ENCODE data around the gene C14orf132. TPM values are rescaled to one million over a fixed set of nuclear protein-coding genes. Genes with fewer than 3 reads are reported as not detected.

The C14orf132 gene
- total RNA-seq, 1 donor from 2014 or later, result 8.0 TPM

DNA sequence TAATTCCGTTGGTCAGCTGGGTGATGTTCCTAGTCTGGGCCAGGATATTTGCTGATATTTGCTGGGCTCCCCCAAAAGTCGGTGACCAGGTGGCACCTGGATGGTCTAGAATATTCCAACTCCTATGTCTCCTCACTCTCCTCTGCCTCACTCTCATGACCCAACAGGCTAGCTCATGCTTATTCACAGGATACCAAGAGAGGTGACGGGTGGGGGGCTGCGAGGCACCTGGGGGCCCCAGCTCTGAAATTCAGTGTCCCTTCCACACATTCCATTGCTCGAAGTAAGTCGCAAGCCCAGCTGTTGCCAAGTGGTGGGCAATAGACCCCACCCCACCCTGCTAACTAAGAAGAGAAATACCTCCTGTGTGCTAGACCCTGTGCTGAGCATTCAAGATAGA is 67.7 kb downstream of the C14orf132 start:
- no peak overlapping the region for H3K4me3 Mint-ChIP-seq (ENCODE audit: unreplicated experiment)
- H3K27ac Mint-ChIP-seq (ENCODE audit: unreplicated experiment), result no peak overlapping the region
- H3K27ac ChIP-seq (ENCODE audit: low read depth, low read length), result no peak overlapping the region

DNA sequence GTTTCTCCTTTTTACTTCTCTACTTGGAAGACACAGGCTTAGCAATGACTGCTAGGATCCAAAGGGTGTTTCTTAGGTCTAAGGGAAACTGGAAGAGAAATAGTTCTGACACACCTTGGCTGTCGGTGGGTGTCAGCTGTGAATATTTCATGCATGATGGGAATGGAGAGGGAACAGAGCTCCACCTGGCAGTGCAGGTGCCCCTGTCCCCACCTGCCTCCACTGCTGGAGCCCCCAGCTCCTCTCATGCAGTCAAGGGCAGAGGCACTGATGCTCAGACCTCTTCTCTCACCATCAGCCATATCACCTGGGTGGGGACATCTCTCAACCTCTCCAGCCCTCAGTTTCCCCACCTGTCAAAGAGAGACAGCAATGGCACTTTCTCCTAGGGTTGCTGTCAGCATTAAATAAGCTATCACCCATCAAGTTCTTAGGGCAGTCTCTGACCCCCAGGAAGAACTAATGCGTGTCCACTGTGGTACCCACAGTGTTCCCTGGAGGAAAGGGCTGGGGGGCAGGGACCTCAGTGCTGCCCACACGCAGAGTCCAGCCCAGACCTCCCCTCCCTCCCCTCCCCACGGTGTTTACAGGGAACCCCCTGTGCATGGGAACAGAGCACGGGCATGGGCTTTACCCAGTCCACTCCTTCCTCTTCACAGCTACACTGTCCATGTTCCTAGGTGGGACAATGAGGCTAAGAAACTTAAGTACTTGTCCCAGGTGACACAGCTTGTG is 69.1 kb downstream of the C14orf132 start:
- H3K27me3 ChIP-seq (ENCODE audit: insufficient read depth, low read length), result peaks cover 2% of the 10 kb centered on the region
- Mint-ChIP-seq H3K27me3 (ENCODE audit: low read depth, unreplicated experiment) (peaks cover 27% of the 10 kb centered on the region), H3K4me3 (ENCODE audit: unreplicated experiment) (no peak overlapping the region), H3K4me1 (ENCODE audit: low read depth, unreplicated experiment) (no peaks in the 10 kb centered on the region), H3K36me3 (ENCODE audit: low read depth, unreplicated experiment) (no peaks in the 10 kb centered on the region), H3K27ac (ENCODE audit: unreplicated experiment) (no peak overlapping the region), H3K9me3 (ENCODE audit: unreplicated experiment) (peaks cover 8% of the 10 kb centered on the region)
- H3K9ac ChIP-seq (ENCODE audit: low read length), result no peak overlapping the region
- no peak for TF ChIP-seq EZH2 (IDR thresholded peaks at IDR 0.05; ENCODE audit: insufficient read depth, low read length)
- TF ChIP-seq, protein P1, sequence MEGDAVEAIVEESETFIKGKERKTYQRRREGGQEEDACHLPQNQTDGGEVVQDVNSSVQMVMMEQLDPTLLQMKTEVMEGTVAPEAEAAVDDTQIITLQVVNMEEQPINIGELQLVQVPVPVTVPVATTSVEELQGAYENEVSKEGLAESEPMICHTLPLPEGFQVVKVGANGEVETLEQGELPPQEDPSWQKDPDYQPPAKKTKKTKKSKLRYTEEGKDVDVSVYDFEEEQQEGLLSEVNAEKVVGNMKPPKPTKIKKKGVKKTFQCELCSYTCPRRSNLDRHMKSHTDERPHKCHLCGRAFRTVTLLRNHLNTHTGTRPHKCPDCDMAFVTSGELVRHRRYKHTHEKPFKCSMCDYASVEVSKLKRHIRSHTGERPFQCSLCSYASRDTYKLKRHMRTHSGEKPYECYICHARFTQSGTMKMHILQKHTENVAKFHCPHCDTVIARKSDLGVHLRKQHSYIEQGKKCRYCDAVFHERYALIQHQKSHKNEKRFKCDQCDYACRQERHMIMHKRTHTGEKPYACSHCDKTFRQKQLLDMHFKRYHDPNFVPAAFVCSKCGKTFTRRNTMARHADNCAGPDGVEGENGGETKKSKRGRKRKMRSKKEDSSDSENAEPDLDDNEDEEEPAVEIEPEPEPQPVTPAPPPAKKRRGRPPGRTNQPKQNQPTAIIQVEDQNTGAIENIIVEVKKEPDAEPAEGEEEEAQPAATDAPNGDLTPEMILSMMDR (IDR thresholded peaks at IDR 0.05; ENCODE audit: insufficient read depth, low read depth, low read length), result no peak
- H3K36me3 ChIP-seq (ENCODE audit: insufficient read depth, low read length), result no peaks in the 10 kb centered on the region
- no peak overlapping the region for H3K4me2 ChIP-seq (ENCODE audit: low read length)
- no peaks in the 10 kb centered on the region for H4K20me1 ChIP-seq (ENCODE audit: insufficient read depth, low read length)
- H3K4me1 ChIP-seq (ENCODE audit: insufficient read depth, low read length), result peaks cover 5% of the 10 kb centered on the region
- DNase-seq (ENCODE audit: low read depth), result no peak
- no peak for FAIRE-seq
- H3K79me2 ChIP-seq (ENCODE audit: insufficient read depth, low read length), result no peaks in the 10 kb centered on the region
- no peaks in the 10 kb centered on the region for H3K9me3 ChIP-seq (ENCODE audit: insufficient read depth, low read depth, low read length)
- H3K4me3 ChIP-seq (ENCODE audit: insufficient read depth, low read depth, low read length), result no peak overlapping the region
- no peak overlapping the region for H2AFZ ChIP-seq (ENCODE audit: low read depth, low read length)
- no peak overlapping the region for H3K27ac ChIP-seq (ENCODE audit: low read depth, low read length)

More for the DNA sequence above, 67.7 kb downstream of the C14orf132 start:
- no peak overlapping the region for H2AFZ ChIP-seq (ENCODE audit: low read depth, low read length)
- H3K79me2 ChIP-seq (ENCODE audit: insufficient read depth, low read length), result no peaks in the 10 kb centered on the region
- no peaks in the 10 kb centered on the region for H3K36me3 Mint-ChIP-seq (ENCODE audit: low read depth, unreplicated experiment)
- FAIRE-seq (no peak), DNase-seq (ENCODE audit: low read depth) (no peak)
- no peak overlapping the region for H3K9ac ChIP-seq (ENCODE audit: low read length)
- peaks cover 25% of the 10 kb centered on the region for H3K27me3 Mint-ChIP-seq (ENCODE audit: low read depth, unreplicated experiment)
- no peaks in the 10 kb centered on the region for H4K20me1 ChIP-seq (ENCODE audit: insufficient read depth, low read length)
- no peaks in the 10 kb centered on the region for H3K36me3 ChIP-seq (ENCODE audit: insufficient read depth, low read length)
- peaks cover 3% of the 10 kb centered on the region for H3K9me3 Mint-ChIP-seq (ENCODE audit: unreplicated experiment)
- no peak overlapping the region for H3K4me3 ChIP-seq (ENCODE audit: insufficient read depth, low read depth, low read length)
- H3K27me3 ChIP-seq (ENCODE audit: insufficient read depth, low read length), result peaks cover 2% of the 10 kb centered on the region
- peaks cover 5% of the 10 kb centered on the region for H3K4me1 ChIP-seq (ENCODE audit: insufficient read depth, low read length)
- no peak overlapping the region for H3K4me2 ChIP-seq (ENCODE audit: low read length)
- no peaks in the 10 kb centered on the region for H3K4me1 Mint-ChIP-seq (ENCODE audit: low read depth, unreplicated experiment)
- no peaks in the 10 kb centered on the region for H3K9me3 ChIP-seq (ENCODE audit: insufficient read depth, low read depth, low read length)
- TF ChIP-seq, protein P1 (IDR thresholded peaks at IDR 0.05; ENCODE audit: insufficient read depth, low read depth, low read length), result no peak
- TF ChIP-seq EZH2 (IDR thresholded peaks at IDR 0.05; ENCODE audit: insufficient read depth, low read length), result no peak

DNA sequence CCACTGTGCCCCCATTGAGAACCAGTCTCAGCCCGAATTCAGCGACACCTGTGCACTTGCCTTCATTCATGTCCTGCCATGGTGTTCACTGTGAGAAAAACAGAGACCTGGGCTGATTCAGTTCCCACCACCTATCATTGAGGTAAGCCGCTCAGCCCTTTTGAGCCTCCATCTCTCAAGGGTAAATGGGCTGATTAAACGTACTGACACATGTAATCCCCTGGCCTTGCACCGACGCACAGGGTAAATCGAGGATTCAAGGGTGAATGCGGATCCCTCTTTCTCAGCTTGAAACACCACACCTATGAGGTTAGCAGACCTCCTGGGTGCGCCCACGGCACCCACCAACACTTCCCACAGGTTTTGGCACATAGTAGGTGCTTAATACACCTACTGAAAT is 69.7 kb downstream of the C14orf132 start:
- Mint-ChIP-seq H3K9me3 (ENCODE audit: unreplicated experiment) (peaks cover 8% of the 10 kb centered on the region), H3K27me3 (ENCODE audit: low read depth, unreplicated experiment) (peaks cover 27% of the 10 kb centered on the region), H3K4me3 (ENCODE audit: unreplicated experiment) (no peak overlapping the region), H3K4me1 (ENCODE audit: low read depth, unreplicated experiment) (no peaks in the 10 kb centered on the region), H3K27ac (ENCODE audit: unreplicated experiment) (no peak overlapping the region), H3K36me3 (ENCODE audit: low read depth, unreplicated experiment) (no peaks in the 10 kb centered on the region)
- TF ChIP-seq, protein P1 (IDR thresholded peaks at IDR 0.05; ENCODE audit: insufficient read depth, low read depth, low read length), result no peak
- no peak for TF ChIP-seq EZH2 (IDR thresholded peaks at IDR 0.05; ENCODE audit: insufficient read depth, low read length)
- peaks cover 2% of the 10 kb centered on the region for H3K27me3 ChIP-seq (ENCODE audit: insufficient read depth, low read length)
- H3K9ac ChIP-seq (ENCODE audit: low read length), result no peak overlapping the region
- no peaks in the 10 kb centered on the region for H4K20me1 ChIP-seq (ENCODE audit: insufficient read depth, low read length)
- H3K9me3 ChIP-seq (ENCODE audit: insufficient read depth, low read depth, low read length), result no peaks in the 10 kb centered on the region
- H3K4me3 ChIP-seq (ENCODE audit: insufficient read depth, low read depth, low read length), result no peak overlapping the region
- H2AFZ ChIP-seq (ENCODE audit: low read depth, low read length), result no peak overlapping the region
- no peaks in the 10 kb centered on the region for H3K36me3 ChIP-seq (ENCODE audit: insufficient read depth, low read length)
- DNase-seq (ENCODE audit: low read depth) (no peak), FAIRE-seq (no peak)
- H3K4me2 ChIP-seq (ENCODE audit: low read length), result no peak overlapping the region
- no peak overlapping the region for H3K27ac ChIP-seq (ENCODE audit: low read depth, low read length)
- peaks cover 5% of the 10 kb centered on the region for H3K4me1 ChIP-seq (ENCODE audit: insufficient read depth, low read length)
- H3K79me2 ChIP-seq (ENCODE audit: insufficient read depth, low read length), result no peaks in the 10 kb centered on the region

All from astrocyte (in vitro differentiated cells and primary cell).